ENCODE measurements around the gene ITGA7.

The ITGA7 gene

GRCh38 chr12:55721601-55722213, 14.0 kb upstream of the ITGA7 start:
- H3K27me3 ChIP-seq (ENCODE audit: insufficient read depth, low read length): no peaks in the 10 kb centered on the region
- no peak overlapping the region for H3K4me3 ChIP-seq (ENCODE audit: low read length)
- H3K36me3 ChIP-seq (ENCODE audit: insufficient read depth, low read depth, low read length): peaks cover 40% of the 10 kb centered on the region
- H3K27ac ChIP-seq (ENCODE audit: low read length): no peak overlapping the region
- H3K9ac ChIP-seq (ENCODE audit: low read depth, low read length): no peak overlapping the region
- peaks cover 22% of the 10 kb centered on the region for H3K4me1 ChIP-seq (ENCODE audit: insufficient read depth, low read length)
- no peaks in the 10 kb centered on the region for H3K9me3 ChIP-seq (ENCODE audit: insufficient read depth, low read depth, low read length)

GRCh38 chr12:55720894-55721444, 13.3 kb upstream of the ITGA7 start:
- H3K4me3 ChIP-seq (ENCODE audit: low read length): no peak overlapping the region
- no peaks in the 10 kb centered on the region for H3K9me3 ChIP-seq (ENCODE audit: insufficient read depth, low read depth, low read length)
- H3K27me3 ChIP-seq (ENCODE audit: insufficient read depth, low read length): no peaks in the 10 kb centered on the region
- peaks cover 33% of the 10 kb centered on the region for H3K36me3 ChIP-seq (ENCODE audit: insufficient read depth, low read depth, low read length)
- H3K4me1 ChIP-seq (ENCODE audit: insufficient read depth, low read length): peaks cover 22% of the 10 kb centered on the region
- H3K27ac ChIP-seq (ENCODE audit: low read length): no peak overlapping the region
- no peak overlapping the region for H3K9ac ChIP-seq (ENCODE audit: low read depth, low read length)

DNA sequence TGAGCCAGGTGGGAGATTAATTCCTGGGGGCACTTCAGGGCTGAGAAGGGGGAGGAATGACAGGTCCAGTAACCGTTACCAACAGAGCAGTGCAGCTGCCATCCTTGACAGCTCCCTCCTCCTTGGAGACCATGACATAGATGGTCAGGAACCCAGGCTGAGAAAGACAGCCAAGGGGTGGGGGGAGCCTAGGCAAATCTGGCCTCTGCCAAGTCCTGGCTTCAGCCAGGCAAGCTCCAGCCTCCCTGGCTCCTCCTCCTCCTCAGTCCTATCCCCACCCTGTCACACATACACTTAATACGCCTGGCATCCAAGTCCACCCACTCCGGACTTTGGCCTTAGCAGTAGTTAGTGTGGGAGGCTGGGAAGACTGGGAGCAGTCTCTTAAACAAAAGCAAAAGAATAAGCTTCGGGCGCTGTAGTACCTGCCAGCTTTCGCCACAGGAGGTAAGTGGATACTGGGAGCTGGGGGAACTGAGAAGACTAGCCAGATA, 12.4 kb upstream of the ITGA7 start, which contains the start of gene RDH5:
Gene RDH5, plus strand, starts transcription at position 323 of the 494 bp plus-strand sequence. CDS start 792 bp downstream, outside the sequence.
- Histone ChIP-seq H3K4me1 (ENCODE audit: insufficient read depth, low read length) (peaks cover 26% of the 10 kb centered on the region), H3K36me3 (ENCODE audit: insufficient read depth, low read depth, low read length) (peaks cover 25% of the 10 kb centered on the region), H3K9me3 (ENCODE audit: insufficient read depth, low read depth, low read length) (no peaks in the 10 kb centered on the region), H3K9ac (ENCODE audit: low read depth, low read length) (peak within 1 kb of the TSS; percentile 97; the same call in 1 of the 2 replicates), H3K27ac (ENCODE audit: low read length) (no peak within 1 kb of the TSS), H3K27me3 (ENCODE audit: insufficient read depth, low read length) (no peaks in the 10 kb centered on the region), H3K4me3 (ENCODE audit: low read length) (no peak within 1 kb of the TSS)

GRCh38 chr12:55719371-55719770, 11.7 kb upstream of the ITGA7 start:
- H3K36me3 ChIP-seq (ENCODE audit: insufficient read depth, low read depth, low read length): peaks cover 17% of the 10 kb centered on the region
- H3K27ac ChIP-seq (ENCODE audit: low read length): no peak overlapping the region
- H3K4me1 ChIP-seq (ENCODE audit: insufficient read depth, low read length): peaks cover 27% of the 10 kb centered on the region
- H3K27me3 ChIP-seq (ENCODE audit: insufficient read depth, low read length): no peaks in the 10 kb centered on the region
- peak overlapping the region; percentile 97; the same call in 1 of the 2 replicates for H3K9ac ChIP-seq (ENCODE audit: low read depth, low read length)
- no peak overlapping the region for H3K4me3 ChIP-seq (ENCODE audit: low read length)
- no peaks in the 10 kb centered on the region for H3K9me3 ChIP-seq (ENCODE audit: insufficient read depth, low read depth, low read length)

GRCh38 chr12:55718624-55719275, 11.0 kb upstream of the ITGA7 start:
- Histone ChIP-seq H3K27ac (ENCODE audit: low read length) (peak overlapping the region; percentile 90), H3K9me3 (ENCODE audit: insufficient read depth, low read depth, low read length) (no peaks in the 10 kb centered on the region), H3K27me3 (ENCODE audit: insufficient read depth, low read length) (no peaks in the 10 kb centered on the region), H3K4me1 (ENCODE audit: insufficient read depth, low read length) (peaks cover 27% of the 10 kb centered on the region), H3K4me3 (ENCODE audit: low read length) (peak overlapping the region; percentile 97; the same call in 1 of the 2 replicates), H3K36me3 (ENCODE audit: insufficient read depth, low read depth, low read length) (peaks cover 11% of the 10 kb centered on the region), H3K9ac (ENCODE audit: low read depth, low read length) (peak overlapping the region; percentile 97; the same call in 1 of the 2 replicates)

- Histone ChIP-seq H3K4me3 (ENCODE audit: low read length) (peak overlapping the region; percentile 97; the same call in 1 of the 2 replicates), H3K4me1 (ENCODE audit: insufficient read depth, low read length) (peaks cover 27% of the 10 kb centered on the region), H3K36me3 (ENCODE audit: insufficient read depth, low read depth, low read length) (peaks cover 4% of the 10 kb centered on the region), H3K9ac (ENCODE audit: low read depth, low read length) (peak overlapping the region; percentile 97; the same call in 1 of the 2 replicates), H3K9me3 (ENCODE audit: insufficient read depth, low read depth, low read length) (no peaks in the 10 kb centered on the region), H3K27me3 (ENCODE audit: insufficient read depth, low read length) (0 out of 2 replicates have a peak, but pooled peaks cover under 1% of the 10 kb centered on the region), H3K27ac (ENCODE audit: low read length) (peak overlapping the region; percentile 90)
Measured at GRCh38 chr12:55718015-55718414, 10.3 kb upstream of the ITGA7 start.

GRCh38 chr12:55717011-55718007, 9.6 kb upstream of the ITGA7 start:
- peak overlapping the region; percentile 97 for H3K4me3 ChIP-seq (ENCODE audit: low read length)
- H3K27me3 ChIP-seq (ENCODE audit: insufficient read depth, low read length): peaks cover 7% of the 10 kb centered on the region; the same call in 1 of the 2 replicates
- no peaks in the 10 kb centered on the region; the same call in 1 of the 2 replicates for H3K36me3 ChIP-seq (ENCODE audit: insufficient read depth, low read depth, low read length)
- H3K27ac ChIP-seq (ENCODE audit: low read length): peak overlapping the region; percentile 90
- H3K4me1 ChIP-seq (ENCODE audit: insufficient read depth, low read length): peaks cover 27% of the 10 kb centered on the region
- H3K9ac ChIP-seq (ENCODE audit: low read depth, low read length): peak overlapping the region; percentile 97; the same call in 1 of the 2 replicates
- no peaks in the 10 kb centered on the region for H3K9me3 ChIP-seq (ENCODE audit: insufficient read depth, low read depth, low read length)

GRCh38 chr12:55716582-55716957, 8.9 kb upstream of the ITGA7 start:
- H3K9ac ChIP-seq (ENCODE audit: low read depth, low read length): peak overlapping the region; percentile 97; the same call in 1 of the 2 replicates

GRCh38 chr12:55715833-55716581, 8.3 kb upstream of the ITGA7 start, which contains the start of gene BLOC1S1:
Gene BLOC1S1 (plus strand): TSS chr12:55716046. CDS start chr12:55716052, 6 bp downstream.
- H3K4me3 ChIP-seq (ENCODE audit: low read length): peak within 1 kb of the TSS; percentile 97
- H3K27me3 ChIP-seq (ENCODE audit: insufficient read depth, low read length): peaks cover 11% of the 10 kb centered on the region; the same call in 1 of the 2 replicates
- H3K27ac ChIP-seq (ENCODE audit: low read length): peak within 1 kb of the TSS; percentile 89
- H3K9me3 ChIP-seq (ENCODE audit: insufficient read depth, low read depth, low read length): no peaks in the 10 kb centered on the region
- peak within 1 kb of the TSS; percentile 97 for H3K9ac ChIP-seq (ENCODE audit: low read depth, low read length)
- H3K36me3 ChIP-seq (ENCODE audit: insufficient read depth, low read depth, low read length): no peaks in the 10 kb centered on the region; the same call in 1 of the 2 replicates
- H3K4me1 ChIP-seq (ENCODE audit: insufficient read depth, low read length): peaks cover 27% of the 10 kb centered on the region

More at GRCh38 chr12:55716582-55716957, 8.9 kb upstream of the ITGA7 start:
- Histone ChIP-seq H3K4me3 (ENCODE audit: low read length) (peak overlapping the region; percentile 97), H3K27me3 (ENCODE audit: insufficient read depth, low read length) (peaks cover 11% of the 10 kb centered on the region; the same call in 1 of the 2 replicates), H3K36me3 (ENCODE audit: insufficient read depth, low read depth, low read length) (no peaks in the 10 kb centered on the region; the same call in 1 of the 2 replicates), H3K27ac (ENCODE audit: low read length) (peak overlapping the region; percentile 89), H3K9me3 (ENCODE audit: insufficient read depth, low read depth, low read length) (no peaks in the 10 kb centered on the region), H3K4me1 (ENCODE audit: insufficient read depth, low read length) (peaks cover 27% of the 10 kb centered on the region)

DNA sequence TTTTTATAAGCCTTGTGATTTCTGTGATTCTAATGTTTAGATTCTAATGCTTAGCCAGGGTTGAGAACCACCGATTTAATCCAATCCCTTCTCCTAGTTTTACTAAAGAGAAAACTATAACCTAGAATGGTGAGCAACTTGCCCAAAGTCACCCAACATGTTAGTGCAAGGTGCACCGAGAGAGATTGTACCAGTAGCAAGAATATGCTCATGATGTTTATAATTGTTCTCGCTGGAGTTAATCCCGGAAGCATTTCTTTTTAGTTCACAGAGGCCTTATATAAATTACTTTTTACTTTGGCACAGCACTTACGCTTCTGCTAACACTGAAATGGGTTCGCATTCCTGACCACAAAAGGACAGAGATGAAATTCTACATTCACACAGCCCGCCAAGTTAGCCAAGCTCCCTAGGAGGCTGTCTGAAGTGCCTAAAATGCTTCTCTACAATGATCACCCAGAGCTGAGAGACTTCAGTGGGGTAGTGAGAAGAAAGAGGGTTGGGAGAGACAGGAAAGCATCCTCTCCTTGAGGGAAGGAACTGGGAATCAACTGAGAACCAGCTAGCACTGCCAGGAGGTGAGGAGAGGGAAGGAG, 7.6 kb upstream of the ITGA7 start:
- H3K27me3 ChIP-seq (ENCODE audit: insufficient read depth, low read length): peaks cover 11% of the 10 kb centered on the region; the same call in 1 of the 2 replicates
- H3K4me3 ChIP-seq (ENCODE audit: low read length): peak overlapping the region; percentile 97
- no peaks in the 10 kb centered on the region for H3K9me3 ChIP-seq (ENCODE audit: insufficient read depth, low read depth, low read length)
- H3K4me1 ChIP-seq (ENCODE audit: insufficient read depth, low read length): peaks cover 27% of the 10 kb centered on the region
- peak overlapping the region; percentile 89 for H3K27ac ChIP-seq (ENCODE audit: low read length)
- H3K9ac ChIP-seq (ENCODE audit: low read depth, low read length): peak overlapping the region; percentile 97; the same call in 1 of the 2 replicates
- no peaks in the 10 kb centered on the region; the same call in 1 of the 2 replicates for H3K36me3 ChIP-seq (ENCODE audit: insufficient read depth, low read depth, low read length)

Data from iPS-20b (cell line).